ENCODE results near the gene ZFPM1.
A peak's percentile ranks its signal among the peaks of the same experiment; 100 is the strongest.

Gene ZFPM1

GRCh38 chr16:88429387-88430184 is 23.5 kb upstream of the ZFPM1 start:
- DNase-seq (ENCODE audit: extremely low spot score) = no peak

GRCh38 chr16:88430185-88430523 is 22.9 kb upstream of the ZFPM1 start:
- TF ChIP-seq CTCF (IDR thresholded peaks at IDR 0.05; ENCODE audit: control extremely low read depth, extremely low read depth, low read depth, missing control alignments) = no peak
- ChIA-PET CTCF (interaction anchor here (0.8 to 3.8 kb wide), 5 partner anchors 8 to 474 kb away, joined by 3 to 24 read pairs (median 4); partner anchors contain the start of gene ZFPM1), POLR2A (no interaction called here)
- DNase-seq (ENCODE audit: extremely low spot score) = peak; percentile 52

More at GRCh38 chr16:88429387-88430184, 23.5 kb upstream of the ZFPM1 start:
- TF ChIP-seq CTCF (IDR thresholded peaks at IDR 0.05; ENCODE audit: control extremely low read depth, extremely low read depth, low read depth, missing control alignments) = no peak
- ChIA-PET POLR2A (no interaction called here), CTCF (interaction anchor here (1.5 to 3.8 kb wide), 2 partner anchors 9 to 473 kb away, joined by 5 to 24 read pairs; no protein-coding TSS in a partner anchor)

GRCh38 chr16:88430524-88431446 is 22.3 kb upstream of the ZFPM1 start:
- ChIA-PET POLR2A (no interaction called here), CTCF (interaction anchor here (0.8 to 3.8 kb wide), 5 partner anchors 8 to 475 kb away, joined by 3 to 24 read pairs (median 4); partner anchors contain the start of gene ZFPM1)
- DNase-seq (ENCODE audit: extremely low spot score) = peak; percentile 82
- TF ChIP-seq CTCF (IDR thresholded peaks at IDR 0.05; ENCODE audit: control extremely low read depth, extremely low read depth, low read depth, missing control alignments) = no peak

- CTCF ChIA-PET = interaction anchor here (1.5 to 1.6 kb wide), 2 partner anchors 17 to 21 kb away, joined by 3 to 4 read pairs; partner anchors contain the start of gene ZFPM1
- no peak for DNase-seq (ENCODE audit: extremely low spot score)
- POLR2A ChIA-PET = no interaction called here
- TF ChIP-seq CTCF (IDR thresholded peaks at IDR 0.05; ENCODE audit: control extremely low read depth, extremely low read depth, low read depth, missing control alignments) = no peak
Observed at GRCh38 chr16:88431651-88432050, 21.4 kb upstream of the ZFPM1 start.

- CTCF ChIA-PET = no interaction called here
- POLR2A ChIA-PET = no interaction called here
- no peak for DNase-seq (ENCODE audit: extremely low spot score)
- TF ChIP-seq CTCF (IDR thresholded peaks at IDR 0.05; ENCODE audit: control extremely low read depth, extremely low read depth, low read depth, missing control alignments) = no peak
Observed at GRCh38 chr16:88432174-88432573, 20.9 kb upstream of the ZFPM1 start.

GRCh38 chr16:88432753-88433152 is 20.3 kb upstream of the ZFPM1 start:
- POLR2A ChIA-PET = no interaction called here
- no peak for DNase-seq (ENCODE audit: extremely low spot score)
- CTCF ChIA-PET = no interaction called here
- no peak for TF ChIP-seq CTCF (IDR thresholded peaks at IDR 0.05; ENCODE audit: control extremely low read depth, extremely low read depth, low read depth, missing control alignments)
